ENCODE results near the gene ASB3.

GRCh38 chr2:53820711-53821110, 34.0 kb upstream of the ASB3 start:
- TF ChIP-seq, protein P1, sequence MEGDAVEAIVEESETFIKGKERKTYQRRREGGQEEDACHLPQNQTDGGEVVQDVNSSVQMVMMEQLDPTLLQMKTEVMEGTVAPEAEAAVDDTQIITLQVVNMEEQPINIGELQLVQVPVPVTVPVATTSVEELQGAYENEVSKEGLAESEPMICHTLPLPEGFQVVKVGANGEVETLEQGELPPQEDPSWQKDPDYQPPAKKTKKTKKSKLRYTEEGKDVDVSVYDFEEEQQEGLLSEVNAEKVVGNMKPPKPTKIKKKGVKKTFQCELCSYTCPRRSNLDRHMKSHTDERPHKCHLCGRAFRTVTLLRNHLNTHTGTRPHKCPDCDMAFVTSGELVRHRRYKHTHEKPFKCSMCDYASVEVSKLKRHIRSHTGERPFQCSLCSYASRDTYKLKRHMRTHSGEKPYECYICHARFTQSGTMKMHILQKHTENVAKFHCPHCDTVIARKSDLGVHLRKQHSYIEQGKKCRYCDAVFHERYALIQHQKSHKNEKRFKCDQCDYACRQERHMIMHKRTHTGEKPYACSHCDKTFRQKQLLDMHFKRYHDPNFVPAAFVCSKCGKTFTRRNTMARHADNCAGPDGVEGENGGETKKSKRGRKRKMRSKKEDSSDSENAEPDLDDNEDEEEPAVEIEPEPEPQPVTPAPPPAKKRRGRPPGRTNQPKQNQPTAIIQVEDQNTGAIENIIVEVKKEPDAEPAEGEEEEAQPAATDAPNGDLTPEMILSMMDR (conservative IDR thresholded peaks at IDR 0.05; ENCODE audit: low read length): no peak
- TF ChIP-seq EZH2phosphoT487 (IDR thresholded peaks at IDR 0.05; ENCODE audit: borderline replicate concordance): no peak
